ENCODE data around the gene GNAQ. TPM values are rescaled to one million over a fixed set of nuclear protein-coding genes. Genes with fewer than 3 reads are reported as not detected.

The GNAQ gene
- total and polyA plus RNA-seq, 2 of the 4 experiments (the other 2 are of a cell fraction) = 23.1 to 50.7 TPM

- ATAC-seq (ENCODE audit: low read depth) = no peak
- H2BK5ac ChIP-seq (ENCODE audit: low read depth, low read length, poor library complexity, severe bottlenecking) = no peak overlapping the region
- peaks cover 10% of the 10 kb centered on the region for H3K9me1 ChIP-seq (ENCODE audit: insufficient read depth, low read length)
- in situ Hi-C loops (cut with MboI; ENCODE audit: low sequenced_read_pairs) = no loop called here
- no peak overlapping the region for H4K91ac ChIP-seq (ENCODE audit: insufficient read depth, low read depth, low read length)
- H3K79me1 ChIP-seq (ENCODE audit: low read depth in 1 of 2, low read length in 2 of 2) = peaks cover 16 to 56% of the 10 kb centered on the region in 2 experiments
- no peak overlapping the region for H4K8ac ChIP-seq (ENCODE audit: low read depth in 2 of 2, low read length in 2 of 2)
- no peak overlapping the region for H3K18ac ChIP-seq (ENCODE audit: low read depth, low read length)
- H4K20me1 ChIP-seq (ENCODE audit: insufficient read depth, low read length) = peaks cover 24% of the 10 kb centered on the region; the same call in 1 of the 2 replicates
- H2BK15ac ChIP-seq (ENCODE audit: low read depth, low read length) = no peak overlapping the region
- no peak overlapping the region for H2AK5ac ChIP-seq (ENCODE audit: low read depth, low read length)
- no CpG with 5 or more reads among the region's 2 CpGs for WGBS, 2 experiments (ENCODE audit: extremely low coverage in 2 of 2, insufficient read length in 1 of 2)
- peaks cover 8% of the 10 kb centered on the region for H3K4me1 ChIP-seq (ENCODE audit: control insufficient read depth, insufficient read depth, low read length)
- ChIA-PET POLR2A (ENCODE audit: unreplicated experiment) (interaction anchor here (0.6 kb wide), 1 partner anchor 402 kb away, joined by 10 read pairs; no protein-coding TSS in a partner anchor), CTCF (interaction anchor here (0.6 to 1.4 kb wide), 5 partner anchors 11 to 154 kb away, joined by 3 read pairs; partner anchors contain the start of gene GNAQ)
- no peak overlapping the region for H3K9ac ChIP-seq (ENCODE audit: low read depth, low read length)
- H3K14ac ChIP-seq (replicated peaks; ENCODE audit: low read depth, low read length) = no peak overlapping the region
- H4K5ac ChIP-seq (ENCODE audit: low read depth, low read length) = no peak overlapping the region
- peaks cover 4% of the 10 kb centered on the region; the same call in 1 of the 2 replicates for H3K36me3 ChIP-seq (ENCODE audit: control insufficient read depth, insufficient read depth, low read length)
- intact Hi-C loops (cut with micrococcal nuclease) = no loop called here
- dilution Hi-C loops (cut with HindIII; ENCODE audit: low sequenced_read_pairs, unreplicated experiment) = no loop called here
- no peak overlapping the region for H3K4ac ChIP-seq (ENCODE audit: low read depth, low read length)
- no TSS peak for BruUV-seq (replicated peaks)
- H3K4me3 ChIP-seq (ENCODE audit: insufficient read depth, low read depth, low read length) = no peak overlapping the region
- no peak overlapping the region for H2BK120ac ChIP-seq (ENCODE audit: low read depth, low read length)
- H3K27ac ChIP-seq (ENCODE audit: insufficient read depth, low read length) = no peak overlapping the region
- H3K56ac ChIP-seq (ENCODE audit: extremely low read depth, insufficient read depth, low read length) = no peak overlapping the region
- TF ChIP-seq POLR2A (IDR thresholded peaks at IDR 0.05; ENCODE audit: low read depth, low read length) (no peak), BHLHE40 (IDR thresholded peaks at IDR 0.05; ENCODE audit: low read depth, low read length) (no peak), CTCF (conservative IDR thresholded peaks at IDR 0.05; ENCODE audit: low read depth, low read length) (no peak), CHD1 (IDR thresholded peaks at IDR 0.05; ENCODE audit: low read depth, low read length) (no peak), CEBPB (IDR thresholded peaks at IDR 0.05; ENCODE audit: low read depth, low read length) (no peak), ELK1 (IDR thresholded peaks at IDR 0.05; ENCODE audit: borderline replicate concordance, low read depth, low read length) (no peak), RCOR1 (IDR thresholded peaks at IDR 0.05; ENCODE audit: insufficient replicate concordance, low read length) (no peak), MXI1 (IDR thresholded peaks at IDR 0.05; ENCODE audit: borderline replicate concordance, low read depth, low read length) (no peak), MAFK (IDR thresholded peaks at IDR 0.05; ENCODE audit: low read depth, low read length) (no peak), MAZ (IDR thresholded peaks at IDR 0.05; ENCODE audit: borderline replicate concordance, low read depth, low read length) (no peak), NFE2L2 (IDR thresholded peaks at IDR 0.05; ENCODE audit: low read depth, low read length) (no peak), RFX5 (IDR thresholded peaks at IDR 0.05; ENCODE audit: low read depth, low read length) (no peak), SMC3 (IDR thresholded peaks at IDR 0.05; ENCODE audit: low read depth, low read length) (no peak), RAD21 (IDR thresholded peaks at IDR 0.05; ENCODE audit: low read length) (no peak), FOS (IDR thresholded peaks at IDR 0.05; ENCODE audit: low read depth, low read length) (no peak)
- TF ChIP-seq, protein P1, sequence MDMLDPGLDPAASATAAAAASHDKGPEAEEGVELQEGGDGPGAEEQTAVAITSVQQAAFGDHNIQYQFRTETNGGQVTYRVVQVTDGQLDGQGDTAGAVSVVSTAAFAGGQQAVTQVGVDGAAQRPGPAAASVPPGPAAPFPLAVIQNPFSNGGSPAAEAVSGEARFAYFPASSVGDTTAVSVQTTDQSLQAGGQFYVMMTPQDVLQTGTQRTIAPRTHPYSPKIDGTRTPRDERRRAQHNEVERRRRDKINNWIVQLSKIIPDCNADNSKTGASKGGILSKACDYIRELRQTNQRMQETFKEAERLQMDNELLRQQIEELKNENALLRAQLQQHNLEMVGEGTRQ (IDR thresholded peaks at IDR 0.05; ENCODE audit: low read depth, low read length) = no peak
- no peak overlapping the region for H2BK20ac ChIP-seq (ENCODE audit: low read depth, low read length)
- H3K4me2 ChIP-seq (ENCODE audit: low read depth, low read length) = no peak overlapping the region
- H2AK9ac ChIP-seq (replicated peaks; ENCODE audit: low read depth, low read length, poor library complexity) = no peak overlapping the region
- H3K27me3 ChIP-seq (ENCODE audit: control insufficient read depth, insufficient read depth, low read length) = no peaks in the 10 kb centered on the region
- no peak for DNase-seq
- H3K9me3 ChIP-seq (ENCODE audit: control insufficient read depth, insufficient read depth, low read length) = no peaks in the 10 kb centered on the region
- H2AFZ ChIP-seq (replicated peaks; ENCODE audit: low read length, poor library complexity) = no peak overlapping the region
- H3K23ac ChIP-seq (ENCODE audit: low read depth, low read length) = no peak overlapping the region
Measured at GRCh38 chr9:77896269-77896937, 135.2 kb downstream of the GNAQ start.

Measured in IMR-90 (cell line).